Measurements from ENCODE around the gene ETFA.

GRCh38 chr15:76353903-76354302, 42.6 kb upstream of the ETFA start:
- TF ChIP-seq, protein P1, sequence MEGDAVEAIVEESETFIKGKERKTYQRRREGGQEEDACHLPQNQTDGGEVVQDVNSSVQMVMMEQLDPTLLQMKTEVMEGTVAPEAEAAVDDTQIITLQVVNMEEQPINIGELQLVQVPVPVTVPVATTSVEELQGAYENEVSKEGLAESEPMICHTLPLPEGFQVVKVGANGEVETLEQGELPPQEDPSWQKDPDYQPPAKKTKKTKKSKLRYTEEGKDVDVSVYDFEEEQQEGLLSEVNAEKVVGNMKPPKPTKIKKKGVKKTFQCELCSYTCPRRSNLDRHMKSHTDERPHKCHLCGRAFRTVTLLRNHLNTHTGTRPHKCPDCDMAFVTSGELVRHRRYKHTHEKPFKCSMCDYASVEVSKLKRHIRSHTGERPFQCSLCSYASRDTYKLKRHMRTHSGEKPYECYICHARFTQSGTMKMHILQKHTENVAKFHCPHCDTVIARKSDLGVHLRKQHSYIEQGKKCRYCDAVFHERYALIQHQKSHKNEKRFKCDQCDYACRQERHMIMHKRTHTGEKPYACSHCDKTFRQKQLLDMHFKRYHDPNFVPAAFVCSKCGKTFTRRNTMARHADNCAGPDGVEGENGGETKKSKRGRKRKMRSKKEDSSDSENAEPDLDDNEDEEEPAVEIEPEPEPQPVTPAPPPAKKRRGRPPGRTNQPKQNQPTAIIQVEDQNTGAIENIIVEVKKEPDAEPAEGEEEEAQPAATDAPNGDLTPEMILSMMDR (IDR thresholded peaks at IDR 0.05; ENCODE audit: low read depth, low read length), result no peak
- TF ChIP-seq EZH2phosphoT487 (IDR thresholded peaks at IDR 0.05; ENCODE audit: low read depth), result no peak
